Dedifferentiated amniotic fluid mesenchymal stem cell (primary cell): ENCODE results near the gene HCFC1.

Source experiments
- DNase-seq: peaks from one replicate; pipeline ENCODE4 v3.0.0-alpha.2; 2016; ENCODE audit errors: extremely low spot score

HCFC1 gene

GRCh38 chrX:153924149-153924861 is 47.3 kb downstream of the HCFC1 start:
- DNase-seq, result no peak

- no peak for DNase-seq
Measured at GRCh38 chrX:153922932-153923857, 48.4 kb downstream of the HCFC1 start.

GRCh38 chrX:153921511-153922446 is 49.8 kb downstream of the HCFC1 start:
- no peak for DNase-seq

GRCh38 chrX:153921070-153921469 is 50.5 kb downstream of the HCFC1 start:
- DNase-seq, result no peak

GRCh38 chrX:153920546-153920945 is 51.1 kb downstream of the HCFC1 start:
- no peak for DNase-seq

- no peak for DNase-seq
Measured at GRCh38 chrX:153919281-153919680, 52.3 kb downstream of the HCFC1 start.

GRCh38 chrX:153917869-153918268 is 53.7 kb downstream of the HCFC1 start:
- no peak for DNase-seq

GRCh38 chrX:153913701-153914100 is 57.9 kb downstream of the HCFC1 start:
- DNase-seq, result no peak

- DNase-seq, result no peak
Measured at GRCh38 chrX:153913211-153913610, 58.4 kb downstream of the HCFC1 start.

GRCh38 chrX:153911798-153912197 is 59.8 kb downstream of the HCFC1 start:
- DNase-seq, result no peak

- DNase-seq, result no peak
Measured at GRCh38 chrX:153910446-153910845, 61.2 kb downstream of the HCFC1 start.

GRCh38 chrX:153909980-153910360 is 61.6 kb downstream of the HCFC1 start:
- no peak for DNase-seq

- no peak for DNase-seq
Measured at GRCh38 chrX:153909024-153909979, 62.3 kb downstream of the HCFC1 start.

- no peak for DNase-seq
Measured at GRCh38 chrX:153908219-153908860, 63.3 kb downstream of the HCFC1 start.

GRCh38 chrX:153907456-153907855 is 64.2 kb downstream of the HCFC1 start:
- DNase-seq, result no peak

GRCh38 chrX:153906126-153906917 is 65.3 kb downstream of the HCFC1 start:
- no peak for DNase-seq

GRCh38 chrX:153905481-153906095 is 66.0 kb downstream of the HCFC1 start:
- no peak for DNase-seq

- DNase-seq, result no peak
Measured at GRCh38 chrX:153903991-153904957, 67.3 kb downstream of the HCFC1 start, which contains the start of gene AVPR2. Gene AVPR2, plus strand, starts transcription at chrX:153904673. Its CDS starts 473 bp downstream, at chrX:153905146.
